Measurements from ENCODE around the gene GNE.

- TF ChIP-seq EZH2 (IDR thresholded peaks at IDR 0.05) = no peak
- TF ChIP-seq, protein P1, sequence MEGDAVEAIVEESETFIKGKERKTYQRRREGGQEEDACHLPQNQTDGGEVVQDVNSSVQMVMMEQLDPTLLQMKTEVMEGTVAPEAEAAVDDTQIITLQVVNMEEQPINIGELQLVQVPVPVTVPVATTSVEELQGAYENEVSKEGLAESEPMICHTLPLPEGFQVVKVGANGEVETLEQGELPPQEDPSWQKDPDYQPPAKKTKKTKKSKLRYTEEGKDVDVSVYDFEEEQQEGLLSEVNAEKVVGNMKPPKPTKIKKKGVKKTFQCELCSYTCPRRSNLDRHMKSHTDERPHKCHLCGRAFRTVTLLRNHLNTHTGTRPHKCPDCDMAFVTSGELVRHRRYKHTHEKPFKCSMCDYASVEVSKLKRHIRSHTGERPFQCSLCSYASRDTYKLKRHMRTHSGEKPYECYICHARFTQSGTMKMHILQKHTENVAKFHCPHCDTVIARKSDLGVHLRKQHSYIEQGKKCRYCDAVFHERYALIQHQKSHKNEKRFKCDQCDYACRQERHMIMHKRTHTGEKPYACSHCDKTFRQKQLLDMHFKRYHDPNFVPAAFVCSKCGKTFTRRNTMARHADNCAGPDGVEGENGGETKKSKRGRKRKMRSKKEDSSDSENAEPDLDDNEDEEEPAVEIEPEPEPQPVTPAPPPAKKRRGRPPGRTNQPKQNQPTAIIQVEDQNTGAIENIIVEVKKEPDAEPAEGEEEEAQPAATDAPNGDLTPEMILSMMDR (IDR thresholded peaks at IDR 0.05) = no peak
Measured at GRCh38 chr9:36211510-36211909, 46.7 kb downstream of the GNE start.

All from neural progenitor cell (in vitro differentiated cells).